Erythroblast (primary cell): ENCODE measurements around the gene FDX2.

Experiments
- GATA1 ChIP-seq: IDR thresholded peaks from 2 replicates; pipeline ENCODE4 v1.6.1; 2011; ENCODE audit warnings: low read depth, mild to moderate bottlenecking, control low read depth, low read length, moderate library complexity
- POLR2A ChIP-seq: IDR thresholded peaks from 2 replicates; pipeline ENCODE4 v1.6.1; 2011; ENCODE audit warnings: mild to moderate bottlenecking, low read length

DNA sequence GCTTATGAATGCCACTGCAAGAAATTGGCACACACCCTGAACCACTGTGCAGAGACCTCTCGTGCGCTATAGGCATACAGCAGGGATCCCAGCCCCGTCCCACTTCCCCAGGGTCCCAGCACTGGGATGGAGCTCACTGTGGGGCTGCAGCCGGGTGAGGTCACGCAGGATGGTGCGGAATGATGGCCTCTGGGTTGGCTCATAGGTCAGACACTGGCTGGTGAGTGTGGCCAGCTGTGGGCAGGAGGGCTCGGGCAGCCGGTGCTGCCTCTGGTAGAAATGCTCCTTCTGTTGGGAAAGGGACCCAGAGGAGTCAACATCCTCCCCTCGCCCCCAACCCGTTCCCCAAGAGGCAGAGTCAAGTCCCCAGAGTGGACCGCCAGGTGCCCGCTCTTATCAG lies 40.6 kb upstream of the FDX2 start:
- TF ChIP-seq POLR2A = no peak
- TF ChIP-seq GATA1 = no peak
